HFF-Myc (cell line): ENCODE measurements around the gene NR0B1.

Experiments used
- DNase-seq: peaks from one replicate; pipeline ENCODE4 v3.0.0-alpha.2; 2011; ENCODE audit warnings: low read depth; ENCODE audit errors: extremely low read depth
- H3K4me3 ChIP-seq: replicated peaks from 2 replicates; pipeline ENCODE4 v1.5.1; 2011; ENCODE audit warnings: low read depth, mild to moderate bottlenecking, control low read depth, low read length
- CTCF ChIP-seq: IDR thresholded peaks from 2 replicates; pipeline ENCODE4 v1.5.1; 2012; ENCODE audit warnings: mild to moderate bottlenecking, low read depth, low read length, control low read depth; ENCODE audit errors: missing control alignments

The NR0B1 gene

GRCh38 chrX:30309139-30309571 is at the start of gene NR0B1:
NR0B1 (minus strand) TSS chrX:30309390; CDS start chrX:30309363, 27 bp downstream.
- H3K4me3 ChIP-seq: peak within 1 kb of the TSS; percentile 44
- DNase-seq: no peak
- no peak for TF ChIP-seq CTCF

- DNase-seq: no peak
- no peak overlapping the region for H3K4me3 ChIP-seq
- no peak for TF ChIP-seq CTCF
Observed at GRCh38 chrX:30349946-30350345, 40.8 kb upstream of the NR0B1 start.

- no peak overlapping the region for H3K4me3 ChIP-seq
- DNase-seq: no peak
- no peak for TF ChIP-seq CTCF
Observed at GRCh38 chrX:30343206-30343605, 34.0 kb upstream of the NR0B1 start.

GRCh38 chrX:30340753-30341152 is 31.6 kb upstream of the NR0B1 start:
- H3K4me3 ChIP-seq: no peak overlapping the region
- no peak for TF ChIP-seq CTCF
- no peak for DNase-seq

- DNase-seq: no peak
- TF ChIP-seq CTCF: no peak
- H3K4me3 ChIP-seq: no peak overlapping the region
Observed at GRCh38 chrX:30327762-30328161, 18.6 kb upstream of the NR0B1 start.

- TF ChIP-seq CTCF: no peak
- DNase-seq: no peak
- no peak overlapping the region for H3K4me3 ChIP-seq
Observed at GRCh38 chrX:30317308-30317707, 8.1 kb upstream of the NR0B1 start.

GRCh38 chrX:30313322-30313721 is 4.1 kb upstream of the NR0B1 start:
- DNase-seq: no peak
- H3K4me3 ChIP-seq: no peak overlapping the region
- TF ChIP-seq CTCF: no peak
